GM18499 (cell line): Measurements from ENCODE around the gene SRPRB.

ENCODE experiments used
- ATAC-seq: cut with Tn5 transposase; IDR thresholded peaks from one replicate; pipeline ENCODE4 v1.9.1; 2021; ENCODE audit warnings: moderate number of reproducible peaks; ENCODE audit not compliant: insufficient read depth, unreplicated experiment

SRPRB gene

DNA sequence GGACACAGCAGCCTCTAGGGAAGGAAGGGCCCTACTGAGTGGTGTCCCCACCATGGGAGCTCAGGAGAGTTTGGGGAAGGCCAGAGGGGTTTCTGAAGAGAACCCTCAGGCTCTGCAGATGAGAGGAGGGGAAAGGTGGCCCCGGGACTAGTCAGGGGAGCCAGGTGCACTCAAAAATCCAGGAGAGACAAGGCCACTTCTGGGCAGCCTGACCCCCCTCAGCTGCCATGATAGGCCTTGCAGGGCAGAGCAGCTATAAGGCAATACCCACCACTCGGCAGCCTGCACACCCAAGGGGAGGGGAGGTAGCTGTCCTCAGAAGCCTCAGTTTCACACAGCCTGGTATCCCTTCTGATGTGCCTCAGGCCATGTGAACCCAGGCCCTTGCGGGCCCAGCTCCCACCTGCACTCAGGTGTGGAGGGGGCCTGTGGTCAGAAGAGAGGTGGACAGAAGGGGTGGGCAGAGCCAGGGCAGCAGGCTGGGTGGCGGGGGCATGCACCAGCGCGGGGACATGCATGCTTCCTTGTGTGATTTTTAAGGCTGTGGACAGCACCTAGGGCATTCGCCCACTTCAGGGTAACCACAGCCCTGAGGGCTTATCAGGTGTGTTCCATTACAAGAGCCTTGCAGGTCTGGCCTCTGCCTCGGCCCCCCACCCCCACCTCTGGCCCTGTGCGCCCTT lies 34.6 kb downstream of the SRPRB start:
- ATAC-seq = no peak

DNA sequence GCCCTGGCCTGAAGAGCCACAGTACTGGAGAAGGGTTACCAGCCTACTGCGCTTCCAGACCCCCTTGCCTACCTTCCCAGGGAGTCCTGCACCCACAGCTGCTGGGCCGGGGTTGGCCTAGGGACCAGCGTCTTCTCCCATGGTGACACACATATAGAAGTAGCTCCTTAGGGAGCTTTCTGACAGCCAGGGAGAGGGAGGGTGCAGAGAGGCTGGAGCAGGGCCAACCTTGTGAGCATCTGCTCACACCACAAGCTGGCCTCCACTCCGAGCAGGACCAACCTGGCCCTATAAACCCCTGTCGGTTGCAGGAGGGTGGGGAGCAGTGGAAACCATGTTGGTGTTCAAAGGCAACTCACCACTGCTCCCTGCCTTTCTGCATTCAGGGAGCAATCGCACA lies 35.2 kb downstream of the SRPRB start:
- ATAC-seq = no peak

DNA sequence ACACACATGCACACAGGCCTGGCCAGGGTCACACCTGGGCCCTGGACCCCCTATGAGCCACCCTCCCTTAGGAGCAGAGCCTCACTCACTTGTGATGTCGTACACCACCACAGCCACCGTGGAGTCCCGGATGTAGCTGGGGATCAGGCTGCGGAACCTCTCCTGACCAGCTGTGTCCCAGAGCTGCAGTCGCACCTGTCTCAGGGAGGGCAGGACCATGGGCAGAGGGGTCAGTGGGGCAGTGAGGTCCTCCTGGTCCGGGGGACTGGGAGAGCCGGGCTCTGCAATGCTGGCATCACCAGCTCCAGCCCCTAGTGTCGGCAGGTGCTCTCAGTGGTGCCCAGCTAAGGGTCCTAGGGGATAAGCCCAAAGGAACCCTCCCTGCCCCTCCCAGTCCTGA lies 35.6 kb downstream of the SRPRB start:
- no peak for ATAC-seq

DNA sequence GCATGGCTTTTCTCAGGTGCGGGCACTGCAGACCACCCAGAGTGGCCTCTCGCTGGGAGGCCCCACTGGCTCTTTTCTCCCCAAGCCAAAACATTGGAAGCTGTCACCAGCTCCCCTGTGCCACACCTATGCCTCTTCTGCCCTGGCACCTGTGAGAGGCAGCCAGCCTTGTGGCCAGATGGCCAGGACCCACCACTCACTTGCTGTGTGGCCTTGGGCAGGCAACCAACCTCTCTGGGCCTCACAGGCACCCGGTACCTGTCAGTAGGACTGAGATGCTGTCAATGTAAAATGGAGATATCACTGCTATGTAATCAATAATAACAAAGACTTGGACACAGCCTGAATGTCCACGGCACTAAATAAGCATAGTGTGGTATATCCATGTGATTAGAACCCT lies 36.5 kb downstream of the SRPRB start:
- no peak for ATAC-seq

GRCh38 chr3:133843634-133844033 lies 38.0 kb downstream of the SRPRB start:
- no peak for ATAC-seq

DNA sequence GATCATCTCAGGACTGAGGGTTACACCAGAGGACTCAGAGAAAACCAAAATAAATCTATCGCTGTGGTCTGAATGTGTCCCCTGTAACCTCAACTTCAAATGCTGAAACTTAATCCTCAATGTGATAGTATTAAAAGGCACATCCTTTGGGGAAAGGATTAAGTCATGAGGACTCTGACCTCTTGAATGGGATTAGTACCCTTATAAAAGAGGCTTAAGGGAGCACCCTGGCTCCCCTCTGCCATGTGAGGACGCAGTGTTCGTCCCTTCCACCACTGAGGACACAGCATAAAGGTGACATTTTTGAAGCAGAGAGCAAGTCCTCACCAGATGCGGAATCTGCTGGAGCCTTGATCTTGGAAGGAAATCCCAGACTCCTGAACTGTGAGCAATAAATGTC lies 39.5 kb downstream of the SRPRB start:
- no peak for ATAC-seq

DNA sequence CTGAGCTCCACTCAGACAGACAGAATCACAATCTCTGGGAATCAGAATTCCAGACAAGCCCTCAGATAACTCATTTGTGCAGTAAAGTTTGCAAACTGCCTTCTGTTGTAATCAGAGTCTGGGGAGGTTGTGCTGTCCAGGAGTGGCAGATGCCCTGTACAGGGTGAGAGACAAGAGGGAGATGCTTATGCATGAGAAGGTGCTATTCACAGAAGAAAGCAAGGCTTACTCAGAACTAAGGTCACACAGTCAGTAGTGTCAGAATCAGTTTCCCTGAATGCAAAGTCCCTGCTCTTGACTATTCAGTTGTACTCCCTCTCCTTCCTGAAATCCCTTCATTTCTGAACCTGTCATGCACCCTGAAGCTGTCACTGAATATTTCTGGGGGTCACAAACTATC lies 43.7 kb downstream of the SRPRB start:
- ATAC-seq = no peak

GRCh38 chr3:133850034-133850433 lies 44.4 kb downstream of the SRPRB start:
- no peak for ATAC-seq

GRCh38 chr3:133851266-133851906 lies 45.8 kb downstream of the SRPRB start:
- no peak for ATAC-seq

GRCh38 chr3:133851931-133852330 lies 46.3 kb downstream of the SRPRB start:
- ATAC-seq = no peak

- no peak for ATAC-seq
These were observed 47.7 kb downstream of the SRPRB start for GRCh38 chr3:133853063-133853924.

GRCh38 chr3:133853925-133854227 lies 48.3 kb downstream of the SRPRB start:
- ATAC-seq = no peak

DNA sequence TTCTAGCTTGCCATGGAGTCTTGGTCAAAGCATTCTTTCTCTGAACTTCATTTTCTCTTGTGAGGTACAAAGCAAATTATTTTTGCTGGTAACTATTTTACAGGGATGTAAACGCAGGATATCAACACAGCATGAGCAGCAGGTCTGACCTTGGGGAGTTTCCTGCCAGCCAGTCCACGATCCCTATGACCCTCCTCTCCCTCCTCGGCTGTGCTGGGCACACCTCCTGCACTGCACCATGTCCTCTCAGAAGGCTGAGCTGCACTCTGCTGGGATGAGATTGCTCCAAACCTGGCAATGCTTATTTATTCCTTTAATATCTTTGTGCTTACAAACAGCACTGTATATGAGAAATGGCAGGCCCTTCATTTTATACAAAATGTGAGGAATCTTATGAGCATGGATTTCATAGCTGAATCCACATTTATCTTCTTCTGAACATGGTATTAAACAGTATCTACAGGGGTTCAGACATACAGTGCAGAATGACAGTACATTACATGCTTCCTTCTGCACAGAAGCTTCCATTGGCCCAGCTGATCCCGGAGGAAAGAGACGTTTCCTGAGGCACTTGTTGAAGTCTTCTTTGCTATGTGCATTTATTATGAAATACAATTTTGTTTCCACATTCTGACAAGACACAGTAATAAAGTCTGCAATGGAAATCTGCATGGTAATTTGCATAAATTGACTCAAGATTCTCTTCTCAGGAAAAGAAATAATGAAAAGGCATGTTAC lies 48.8 kb downstream of the SRPRB start:
- ATAC-seq = no peak

GRCh38 chr3:133855002-133855370 lies 49.4 kb downstream of the SRPRB start:
- no peak for ATAC-seq

DNA sequence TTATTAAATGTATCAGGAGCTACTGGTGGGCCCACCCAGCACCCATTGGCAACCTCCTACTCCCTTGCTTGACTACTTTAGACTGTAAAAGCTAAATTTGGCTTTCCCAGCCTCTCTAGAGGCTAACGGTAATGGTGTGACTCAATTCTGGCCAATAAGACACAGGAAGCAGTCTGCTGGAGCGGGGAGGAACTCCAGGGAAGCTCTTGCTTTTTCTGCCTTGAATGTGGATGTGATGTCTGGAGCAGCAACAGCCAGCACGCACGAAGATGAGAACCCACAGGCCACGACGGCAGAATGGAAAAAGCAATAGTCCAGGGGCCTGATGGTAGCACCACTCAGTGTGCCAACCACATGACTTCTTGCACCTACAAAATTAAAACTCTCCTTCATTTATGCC lies 50.2 kb downstream of the SRPRB start:
- ATAC-seq = no peak

DNA sequence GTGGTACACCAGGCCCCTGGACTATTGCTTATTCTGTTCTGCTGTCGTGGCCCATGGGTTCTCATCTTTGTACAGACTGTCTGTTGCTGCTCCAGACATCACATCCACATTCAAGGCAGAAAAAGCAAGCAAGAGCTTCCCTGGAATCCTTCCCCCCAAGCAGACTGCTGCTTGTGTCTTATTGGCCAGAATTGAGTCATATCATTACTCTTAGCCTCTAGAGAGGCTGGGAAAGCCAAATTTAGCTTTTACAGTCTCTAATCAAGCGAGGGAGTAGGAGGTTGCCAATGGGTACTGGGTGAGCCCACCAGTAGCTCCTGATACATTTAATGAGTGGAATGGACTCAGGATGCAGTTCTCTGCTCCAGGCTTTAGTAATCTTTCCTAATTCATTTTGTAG lies 50.7 kb downstream of the SRPRB start:
- no peak for ATAC-seq

DNA sequence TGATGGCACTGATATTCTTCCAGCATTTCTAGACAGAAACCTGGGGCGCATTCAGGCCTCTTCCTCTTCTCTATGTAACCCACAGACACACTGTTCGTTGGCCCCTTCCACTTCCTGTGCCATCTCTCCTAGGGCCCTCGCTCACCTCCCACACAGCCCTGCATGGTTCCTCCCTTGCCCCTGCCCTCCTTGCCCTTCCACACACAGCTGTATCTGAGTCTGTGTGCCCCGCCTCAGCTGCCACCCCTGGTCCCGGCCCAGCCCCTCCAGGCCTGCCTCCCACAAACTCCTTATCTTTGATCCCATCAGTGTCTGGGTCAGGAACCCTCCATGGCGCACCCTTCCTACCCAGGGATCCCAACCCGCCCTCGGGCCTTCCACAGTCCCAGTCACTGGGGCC lies 52.2 kb downstream of the SRPRB start:
- no peak for ATAC-seq

GRCh38 chr3:133859381-133860234 lies 54.0 kb downstream of the SRPRB start:
- ATAC-seq = no peak

- ATAC-seq = no peak
These were observed 54.9 kb downstream of the SRPRB start for GRCh38 chr3:133860519-133860918.

GRCh38 chr3:133862161-133862560 lies 56.5 kb downstream of the SRPRB start:
- no peak for ATAC-seq
